ENCODE data around the gene MAD1L1. TPM values are rescaled to one million over a fixed set of nuclear protein-coding genes. Genes with fewer than 3 reads are reported as not detected.

Gene MAD1L1
- total and polyA plus RNA-seq, 2 of the 4 experiments (the other 2 are of a cell fraction), result 29.0 to 40.9 TPM

DNA sequence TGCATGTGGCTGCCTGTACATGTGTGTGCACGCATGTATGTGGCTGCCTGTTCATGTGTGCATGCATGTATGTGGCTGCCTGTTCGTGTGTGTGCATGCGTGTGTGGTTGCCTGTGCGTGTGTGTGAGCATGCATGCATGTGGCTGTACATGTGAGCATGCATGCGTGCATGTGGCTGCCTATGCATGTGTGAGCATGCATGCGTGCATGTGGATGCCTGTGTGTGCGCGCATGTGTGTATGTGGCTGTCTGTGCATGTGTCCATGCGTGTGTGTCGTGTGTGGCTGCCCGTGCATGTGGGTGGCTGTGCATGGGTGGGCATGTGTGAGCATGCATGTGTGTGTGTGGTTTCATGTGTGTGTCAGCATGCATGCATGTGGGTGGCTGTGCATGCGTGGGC lies 344.3 kb downstream of the MAD1L1 start:
- ATAC-seq (ENCODE audit: low read depth) (no peak), DNase-seq (no peak)
- no peak overlapping the region for H2BK15ac ChIP-seq (ENCODE audit: low read depth, low read length)
- H3K27me3 ChIP-seq (ENCODE audit: control insufficient read depth, insufficient read depth, low read length), result no peaks in the 10 kb centered on the region
- no peak overlapping the region for H3K56ac ChIP-seq (ENCODE audit: extremely low read depth, insufficient read depth, low read length)
- no peak overlapping the region for H3K4ac ChIP-seq (ENCODE audit: low read depth, low read length)
- peaks cover 9% of the 10 kb centered on the region for H3K4me1 ChIP-seq (ENCODE audit: control insufficient read depth, insufficient read depth, low read length)
- no peak overlapping the region for H3K4me3 ChIP-seq (ENCODE audit: insufficient read depth, low read depth, low read length)
- BruUV-seq (replicated peaks), result no TSS peak
- no peaks in the 10 kb centered on the region for H3K9me3 ChIP-seq (ENCODE audit: control insufficient read depth, insufficient read depth, low read length)
- H3K79me1 ChIP-seq (ENCODE audit: low read depth in 1 of 2, low read length in 2 of 2), result peaks cover 0 to 8% of the 10 kb centered on the region in 2 experiments; a peak in 2 of 4 replicates
- POLR2A ChIA-PET (ENCODE audit: unreplicated experiment), result no interaction called here
- no peak overlapping the region for H2BK20ac ChIP-seq (ENCODE audit: low read depth, low read length)
- dilution Hi-C loops (cut with HindIII; ENCODE audit: low sequenced_read_pairs, unreplicated experiment), result no loop called here
- H3K4me2 ChIP-seq (ENCODE audit: low read depth, low read length), result no peak overlapping the region
- H4K8ac ChIP-seq (ENCODE audit: low read depth in 2 of 2, low read length in 2 of 2), result no peak overlapping the region
- H2BK120ac ChIP-seq (ENCODE audit: low read depth, low read length), result no peak overlapping the region
- H2BK5ac ChIP-seq (ENCODE audit: low read depth, low read length, poor library complexity, severe bottlenecking), result no peak overlapping the region
- intact Hi-C loops (cut with micrococcal nuclease), result no loop called here
- CTCF ChIA-PET, result no interaction called here
- H4K5ac ChIP-seq (ENCODE audit: low read depth, low read length), result no peak overlapping the region
- TF ChIP-seq RCOR1 (IDR thresholded peaks at IDR 0.05; ENCODE audit: insufficient replicate concordance, low read length) (no peak), CEBPB (IDR thresholded peaks at IDR 0.05; ENCODE audit: low read depth, low read length) (no peak)
- TF ChIP-seq, protein P1, sequence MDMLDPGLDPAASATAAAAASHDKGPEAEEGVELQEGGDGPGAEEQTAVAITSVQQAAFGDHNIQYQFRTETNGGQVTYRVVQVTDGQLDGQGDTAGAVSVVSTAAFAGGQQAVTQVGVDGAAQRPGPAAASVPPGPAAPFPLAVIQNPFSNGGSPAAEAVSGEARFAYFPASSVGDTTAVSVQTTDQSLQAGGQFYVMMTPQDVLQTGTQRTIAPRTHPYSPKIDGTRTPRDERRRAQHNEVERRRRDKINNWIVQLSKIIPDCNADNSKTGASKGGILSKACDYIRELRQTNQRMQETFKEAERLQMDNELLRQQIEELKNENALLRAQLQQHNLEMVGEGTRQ (IDR thresholded peaks at IDR 0.05; ENCODE audit: low read depth, low read length), result no peak
- TF ChIP-seq, protein P2, sequence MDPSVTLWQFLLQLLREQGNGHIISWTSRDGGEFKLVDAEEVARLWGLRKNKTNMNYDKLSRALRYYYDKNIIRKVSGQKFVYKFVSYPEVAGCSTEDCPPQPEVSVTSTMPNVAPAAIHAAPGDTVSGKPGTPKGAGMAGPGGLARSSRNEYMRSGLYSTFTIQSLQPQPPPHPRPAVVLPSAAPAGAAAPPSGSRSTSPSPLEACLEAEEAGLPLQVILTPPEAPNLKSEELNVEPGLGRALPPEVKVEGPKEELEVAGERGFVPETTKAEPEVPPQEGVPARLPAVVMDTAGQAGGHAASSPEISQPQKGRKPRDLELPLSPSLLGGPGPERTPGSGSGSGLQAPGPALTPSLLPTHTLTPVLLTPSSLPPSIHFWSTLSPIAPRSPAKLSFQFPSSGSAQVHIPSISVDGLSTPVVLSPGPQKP (IDR thresholded peaks at IDR 0.05; ENCODE audit: borderline replicate concordance, low read depth, low read length), result no peak
- no peak overlapping the region for H3K14ac ChIP-seq (replicated peaks; ENCODE audit: low read depth, low read length)
- H3K9me1 ChIP-seq (ENCODE audit: insufficient read depth, low read length), result peaks cover 26% of the 10 kb centered on the region
- H3K18ac ChIP-seq (ENCODE audit: low read depth, low read length), result no peak overlapping the region
- WGBS, 2 experiments (ENCODE audit: extremely low coverage in 2 of 2, insufficient read length in 1 of 2), result 94% methylated on average over 8 of the region's 12 CpGs; no CpG with 5 or more reads in 1 of the 2 experiments
- no peak overlapping the region for H3K9ac ChIP-seq (ENCODE audit: low read depth, low read length)
- H3K27ac ChIP-seq (ENCODE audit: insufficient read depth, low read length), result no peak overlapping the region
- peaks cover 4% of the 10 kb centered on the region for H4K20me1 ChIP-seq (ENCODE audit: insufficient read depth, low read length)
- no peak overlapping the region for H2AK5ac ChIP-seq (ENCODE audit: low read depth, low read length)
- H4K91ac ChIP-seq (ENCODE audit: insufficient read depth, low read depth, low read length), result no peak overlapping the region
- no peak overlapping the region for H3K23ac ChIP-seq (ENCODE audit: low read depth, low read length)
- peaks cover 8% of the 10 kb centered on the region for H3K36me3 ChIP-seq (ENCODE audit: control insufficient read depth, insufficient read depth, low read length)
- in situ Hi-C loops (cut with MboI; ENCODE audit: low sequenced_read_pairs), result no loop called here
- no peak overlapping the region for H2AK9ac ChIP-seq (replicated peaks; ENCODE audit: low read depth, low read length, poor library complexity)
- H2AFZ ChIP-seq (replicated peaks; ENCODE audit: low read length, poor library complexity), result no peak overlapping the region
